ENCODE data around the gene PTCD2. TPM values are rescaled to one million over a fixed set of nuclear protein-coding genes. Genes with fewer than 3 reads are reported as not detected.

PTCD2 gene
- total RNA-seq, 1 experiment from 2014 or later, result 13.0 TPM

DNA sequence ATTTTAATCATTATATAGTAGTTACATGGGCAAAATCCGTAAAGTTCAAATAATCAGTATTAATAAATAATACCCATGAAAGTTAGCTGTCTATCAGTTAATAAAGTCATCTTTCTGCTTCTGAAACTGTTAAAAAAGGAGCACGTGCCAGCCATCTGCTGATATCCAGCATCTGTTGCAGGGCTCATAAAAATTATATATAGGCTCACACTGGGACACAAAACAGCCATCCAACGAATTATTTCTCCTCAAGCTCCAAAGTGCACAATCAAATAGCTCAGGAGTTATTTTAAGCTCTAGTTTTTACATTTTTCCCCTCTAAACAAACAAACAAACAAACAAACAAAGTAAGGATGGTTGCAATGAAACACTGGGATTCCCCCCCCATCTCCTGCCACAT is 48.5 kb upstream of the PTCD2 start (continued):
- TF ChIP-seq, protein P1, sequence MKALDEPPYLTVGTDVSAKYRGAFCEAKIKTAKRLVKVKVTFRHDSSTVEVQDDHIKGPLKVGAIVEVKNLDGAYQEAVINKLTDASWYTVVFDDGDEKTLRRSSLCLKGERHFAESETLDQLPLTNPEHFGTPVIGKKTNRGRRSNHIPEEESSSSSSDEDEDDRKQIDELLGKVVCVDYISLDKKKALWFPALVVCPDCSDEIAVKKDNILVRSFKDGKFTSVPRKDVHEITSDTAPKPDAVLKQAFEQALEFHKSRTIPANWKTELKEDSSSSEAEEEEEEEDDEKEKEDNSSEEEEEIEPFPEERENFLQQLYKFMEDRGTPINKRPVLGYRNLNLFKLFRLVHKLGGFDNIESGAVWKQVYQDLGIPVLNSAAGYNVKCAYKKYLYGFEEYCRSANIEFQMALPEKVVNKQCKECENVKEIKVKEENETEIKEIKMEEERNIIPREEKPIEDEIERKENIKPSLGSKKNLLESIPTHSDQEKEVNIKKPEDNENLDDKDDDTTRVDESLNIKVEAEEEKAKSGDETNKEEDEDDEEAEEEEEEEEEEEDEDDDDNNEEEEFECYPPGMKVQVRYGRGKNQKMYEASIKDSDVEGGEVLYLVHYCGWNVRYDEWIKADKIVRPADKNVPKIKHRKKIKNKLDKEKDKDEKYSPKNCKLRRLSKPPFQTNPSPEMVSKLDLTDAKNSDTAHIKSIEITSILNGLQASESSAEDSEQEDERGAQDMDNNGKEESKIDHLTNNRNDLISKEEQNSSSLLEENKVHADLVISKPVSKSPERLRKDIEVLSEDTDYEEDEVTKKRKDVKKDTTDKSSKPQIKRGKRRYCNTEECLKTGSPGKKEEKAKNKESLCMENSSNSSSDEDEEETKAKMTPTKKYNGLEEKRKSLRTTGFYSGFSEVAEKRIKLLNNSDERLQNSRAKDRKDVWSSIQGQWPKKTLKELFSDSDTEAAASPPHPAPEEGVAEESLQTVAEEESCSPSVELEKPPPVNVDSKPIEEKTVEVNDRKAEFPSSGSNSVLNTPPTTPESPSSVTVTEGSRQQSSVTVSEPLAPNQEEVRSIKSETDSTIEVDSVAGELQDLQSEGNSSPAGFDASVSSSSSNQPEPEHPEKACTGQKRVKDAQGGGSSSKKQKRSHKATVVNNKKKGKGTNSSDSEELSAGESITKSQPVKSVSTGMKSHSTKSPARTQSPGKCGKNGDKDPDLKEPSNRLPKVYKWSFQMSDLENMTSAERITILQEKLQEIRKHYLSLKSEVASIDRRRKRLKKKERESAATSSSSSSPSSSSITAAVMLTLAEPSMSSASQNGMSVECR (CRISPR knock-in tag; IDR thresholded peaks at IDR 0.05; ENCODE audit: borderline replicate concordance), result no peak
- TF ChIP-seq, protein P2, sequence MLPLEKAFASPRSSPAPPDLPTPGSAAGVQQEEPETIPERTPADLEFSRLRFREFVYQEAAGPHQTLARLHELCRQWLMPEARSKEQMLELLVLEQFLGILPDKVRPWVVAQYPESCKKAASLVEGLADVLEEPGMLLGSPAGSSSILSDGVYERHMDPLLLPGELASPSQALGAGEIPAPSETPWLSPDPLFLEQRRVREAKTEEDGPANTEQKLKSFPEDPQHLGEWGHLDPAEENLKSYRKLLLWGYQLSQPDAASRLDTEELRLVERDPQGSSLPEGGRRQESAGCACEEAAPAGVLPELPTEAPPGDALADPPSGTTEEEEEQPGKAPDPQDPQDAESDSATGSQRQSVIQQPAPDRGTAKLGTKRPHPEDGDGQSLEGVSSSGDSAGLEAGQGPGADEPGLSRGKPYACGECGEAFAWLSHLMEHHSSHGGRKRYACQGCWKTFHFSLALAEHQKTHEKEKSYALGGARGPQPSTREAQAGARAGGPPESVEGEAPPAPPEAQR (CRISPR knock-in tag; IDR thresholded peaks at IDR 0.05), result no peak
- TF ChIP-seq TP53 (CRISPR knock-in tag; IDR thresholded peaks at IDR 0.05), result no peak

DNA sequence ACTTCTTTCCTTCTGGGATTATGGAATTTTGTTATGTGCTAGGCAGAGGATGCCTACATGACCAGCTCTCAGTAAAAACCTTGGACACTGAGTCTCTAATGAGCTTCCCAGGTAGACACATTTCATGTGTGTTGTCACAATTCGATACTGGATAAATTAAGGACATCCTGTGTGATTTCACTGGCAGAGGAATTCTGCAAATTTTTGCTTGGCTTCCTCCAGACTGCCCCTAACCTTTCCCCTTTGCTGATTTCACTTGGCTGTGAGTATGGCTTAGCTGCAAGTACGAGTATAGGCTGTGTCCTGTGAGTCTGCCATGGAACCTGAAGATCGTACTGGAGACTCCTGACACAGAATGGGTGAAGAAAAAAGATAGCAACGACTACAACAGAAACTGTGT is 47.8 kb upstream of the PTCD2 start:
- ChIA-PET CTCF (interaction anchor here (1.5 kb wide), 1 partner anchor 8 kb away, joined by 4 read pairs; no protein-coding TSS in a partner anchor), POLR2A (interaction anchor here (0.6 kb wide), 2 partner anchors 20 to 71 kb away, joined by 3 to 5 read pairs; no protein-coding TSS in a partner anchor)
- H3K9me3 Mint-ChIP-seq, result peaks cover 3% of the 10 kb centered on the region; the same call in 1 of the 2 replicates
- no peaks in the 10 kb centered on the region for H3K27me3 Mint-ChIP-seq (ENCODE audit: low read depth)
- no peak for ATAC-seq
- H3K4me3 Mint-ChIP-seq, result no peak overlapping the region
- TF ChIP-seq SMAD3 (CRISPR knock-in tag; IDR thresholded peaks at IDR 0.05; ENCODE audit: borderline replicate concordance), result no peak
- TF ChIP-seq NR2C2 (CRISPR knock-in tag; IDR thresholded peaks at IDR 0.05), result no peak
- TF ChIP-seq NFYB (CRISPR knock-in tag; conservative IDR thresholded peaks at IDR 0.05; ENCODE audit: low read depth), result no peak
- TF ChIP-seq JAZF1 (CRISPR knock-in tag; IDR thresholded peaks at IDR 0.05), result no peak
- TF ChIP-seq, protein P3, sequence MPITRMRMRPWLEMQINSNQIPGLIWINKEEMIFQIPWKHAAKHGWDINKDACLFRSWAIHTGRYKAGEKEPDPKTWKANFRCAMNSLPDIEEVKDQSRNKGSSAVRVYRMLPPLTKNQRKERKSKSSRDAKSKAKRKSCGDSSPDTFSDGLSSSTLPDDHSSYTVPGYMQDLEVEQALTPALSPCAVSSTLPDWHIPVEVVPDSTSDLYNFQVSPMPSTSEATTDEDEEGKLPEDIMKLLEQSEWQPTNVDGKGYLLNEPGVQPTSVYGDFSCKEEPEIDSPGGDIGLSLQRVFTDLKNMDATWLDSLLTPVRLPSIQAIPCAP (CRISPR knock-in tag; IDR thresholded peaks at IDR 0.05), result no peak
- no peak for TF ChIP-seq PRRX2 (CRISPR knock-in tag; IDR thresholded peaks at IDR 0.05)
- TF ChIP-seq ESRRA (CRISPR knock-in tag; IDR thresholded peaks at IDR 0.05; ENCODE audit: borderline replicate concordance), result no peak
- TF ChIP-seq, protein P4, sequence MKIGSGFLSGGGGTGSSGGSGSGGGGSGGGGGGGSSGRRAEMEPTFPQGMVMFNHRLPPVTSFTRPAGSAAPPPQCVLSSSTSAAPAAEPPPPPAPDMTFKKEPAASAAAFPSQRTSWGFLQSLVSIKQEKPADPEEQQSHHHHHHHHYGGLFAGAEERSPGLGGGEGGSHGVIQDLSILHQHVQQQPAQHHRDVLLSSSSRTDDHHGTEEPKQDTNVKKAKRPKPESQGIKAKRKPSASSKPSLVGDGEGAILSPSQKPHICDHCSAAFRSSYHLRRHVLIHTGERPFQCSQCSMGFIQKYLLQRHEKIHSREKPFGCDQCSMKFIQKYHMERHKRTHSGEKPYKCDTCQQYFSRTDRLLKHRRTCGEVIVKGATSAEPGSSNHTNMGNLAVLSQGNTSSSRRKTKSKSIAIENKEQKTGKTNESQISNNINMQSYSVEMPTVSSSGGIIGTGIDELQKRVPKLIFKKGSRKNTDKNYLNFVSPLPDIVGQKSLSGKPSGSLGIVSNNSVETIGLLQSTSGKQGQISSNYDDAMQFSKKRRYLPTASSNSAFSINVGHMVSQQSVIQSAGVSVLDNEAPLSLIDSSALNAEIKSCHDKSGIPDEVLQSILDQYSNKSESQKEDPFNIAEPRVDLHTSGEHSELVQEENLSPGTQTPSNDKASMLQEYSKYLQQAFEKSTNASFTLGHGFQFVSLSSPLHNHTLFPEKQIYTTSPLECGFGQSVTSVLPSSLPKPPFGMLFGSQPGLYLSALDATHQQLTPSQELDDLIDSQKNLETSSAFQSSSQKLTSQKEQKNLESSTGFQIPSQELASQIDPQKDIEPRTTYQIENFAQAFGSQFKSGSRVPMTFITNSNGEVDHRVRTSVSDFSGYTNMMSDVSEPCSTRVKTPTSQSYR (CRISPR knock-in tag; IDR thresholded peaks at IDR 0.05), result no peak
- TF ChIP-seq NFE2L1 (CRISPR knock-in tag; IDR thresholded peaks at IDR 0.05), result no peak
- DNase-seq (ENCODE audit: low spot score), result no peak
- peaks cover 16% of the 10 kb centered on the region for H3K4me1 Mint-ChIP-seq
- peaks cover 15% of the 10 kb centered on the region for H3K36me3 Mint-ChIP-seq
- H3K27ac Mint-ChIP-seq, result peak overlapping the region; percentile 16

DNA sequence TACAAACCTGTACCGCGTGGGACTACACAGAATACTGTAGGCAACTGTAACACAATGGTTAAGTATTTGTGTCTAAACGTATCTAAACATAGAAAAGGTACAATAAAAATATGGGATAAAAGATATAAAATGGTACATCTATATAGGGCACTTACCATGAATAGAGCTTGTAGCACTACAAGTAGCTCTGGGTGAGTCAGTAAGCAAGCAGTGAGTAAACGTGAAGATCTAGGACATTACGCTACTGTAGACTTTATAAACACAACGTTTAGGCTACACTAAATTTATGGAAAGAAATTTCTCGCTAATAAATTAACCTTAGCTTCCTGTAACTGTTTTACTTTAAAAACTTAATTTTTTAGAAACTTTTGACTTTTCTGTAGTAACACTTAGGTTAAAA is 46.6 kb upstream of the PTCD2 start:
- CTCF ChIA-PET, result no interaction called here

More for the DNA sequence above, 46.6 kb upstream of the PTCD2 start:
- H3K27ac Mint-ChIP-seq, result no peak overlapping the region
- TF ChIP-seq ESRRA (CRISPR knock-in tag; IDR thresholded peaks at IDR 0.05; ENCODE audit: borderline replicate concordance) (no peak), CBFB (CRISPR knock-in tag; IDR thresholded peaks at IDR 0.05; ENCODE audit: low read depth) (no peak)
- ATAC-seq, result no peak
- peaks cover 16% of the 10 kb centered on the region for H3K4me1 Mint-ChIP-seq
- no peak overlapping the region for H3K4me3 Mint-ChIP-seq
- H3K27me3 Mint-ChIP-seq (ENCODE audit: low read depth), result no peaks in the 10 kb centered on the region
- DNase-seq (ENCODE audit: low spot score), result no peak
- peaks cover 3% of the 10 kb centered on the region; the same call in 1 of the 2 replicates for H3K9me3 Mint-ChIP-seq
- POLR2A ChIA-PET, result no interaction called here
- peaks cover 23% of the 10 kb centered on the region for H3K36me3 Mint-ChIP-seq
